GM19240 (cell line): ENCODE measurements around the gene CAPN1.

Experiments
- DNase-seq: peaks from one replicate; pipeline ENCODE4 v3.0.0; 2011; ENCODE audit warnings: low spot score; ENCODE audit not compliant: insufficient read length

Gene CAPN1

DNA sequence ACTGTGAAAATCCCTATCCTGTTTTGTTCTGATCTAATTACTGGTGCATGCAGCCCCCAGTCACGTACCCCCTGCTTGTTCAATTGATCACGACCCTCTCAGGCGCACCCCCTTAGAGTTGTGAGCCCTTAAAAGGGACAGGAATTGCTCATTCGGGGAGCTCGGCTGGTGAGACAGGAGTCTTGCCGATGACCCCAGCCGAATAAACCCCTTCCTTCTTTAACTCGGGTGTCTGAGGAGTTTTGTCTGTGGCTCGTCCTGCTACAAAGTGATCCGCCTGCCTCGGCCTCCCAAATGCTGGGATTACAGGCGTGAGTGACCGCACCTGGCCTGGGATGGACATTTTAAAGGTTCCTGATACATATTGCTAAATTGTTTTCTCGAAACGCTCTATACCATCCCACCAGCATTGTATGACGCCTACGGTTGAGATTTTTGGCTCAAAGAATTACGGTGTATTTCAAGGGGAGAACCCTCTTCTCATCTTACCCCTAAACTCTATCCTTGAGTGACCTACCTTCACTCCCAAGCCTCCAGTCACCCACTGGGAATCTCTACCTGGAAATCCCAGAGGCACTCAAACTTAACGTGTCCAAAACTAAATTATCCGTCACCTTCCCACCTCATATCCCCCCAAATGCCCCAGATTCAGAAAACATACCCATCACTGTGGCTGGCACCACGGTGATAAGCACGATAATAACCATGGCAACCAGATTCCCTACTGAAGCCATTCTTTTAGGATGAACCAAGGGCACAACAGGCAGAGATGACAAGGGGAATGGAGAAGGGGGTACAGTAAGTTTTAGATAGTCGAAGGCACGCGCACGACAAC is 79.2 kb downstream of the CAPN1 start:
- no peak for DNase-seq
